HG03354 (cell line): ENCODE measurements around the gene LRRC32.

Experiments used
- ATAC-seq: cut with Tn5 transposase; IDR thresholded peaks from one replicate; pipeline ENCODE4 v1.9.1; 2021; ENCODE audit warnings: mild to moderate bottlenecking; ENCODE audit not compliant: unreplicated experiment, poor library complexity, severe bottlenecking

LRRC32 gene

GRCh38 chr11:76682684-76683083 lies 12.1 kb upstream of the LRRC32 start:
- no peak for ATAC-seq

DNA sequence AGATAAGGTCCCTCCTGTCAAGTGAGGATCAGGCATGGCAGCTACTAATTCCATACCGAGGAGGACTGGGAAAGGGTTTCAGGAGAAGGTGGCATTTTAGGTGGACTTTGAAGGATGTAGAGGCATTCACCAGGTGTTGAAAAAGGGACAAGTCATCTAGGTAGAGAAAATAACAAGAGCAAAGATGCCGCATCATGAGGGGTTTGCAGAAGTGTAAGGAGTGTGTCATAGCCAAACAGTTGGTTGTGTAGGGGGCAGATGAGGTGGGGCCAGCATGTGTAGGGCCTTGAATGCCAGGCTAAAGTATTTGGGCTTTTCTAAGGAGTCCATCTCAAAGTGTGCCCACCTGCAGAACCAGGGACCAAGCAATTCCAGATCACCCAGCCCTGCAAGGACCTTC lies 11.6 kb upstream of the LRRC32 start:
- ATAC-seq: no peak

GRCh38 chr11:76680518-76681425 lies 10.2 kb upstream of the LRRC32 start:
- no peak for ATAC-seq

GRCh38 chr11:76678321-76678720 lies 7.8 kb upstream of the LRRC32 start:
- ATAC-seq: no peak

DNA sequence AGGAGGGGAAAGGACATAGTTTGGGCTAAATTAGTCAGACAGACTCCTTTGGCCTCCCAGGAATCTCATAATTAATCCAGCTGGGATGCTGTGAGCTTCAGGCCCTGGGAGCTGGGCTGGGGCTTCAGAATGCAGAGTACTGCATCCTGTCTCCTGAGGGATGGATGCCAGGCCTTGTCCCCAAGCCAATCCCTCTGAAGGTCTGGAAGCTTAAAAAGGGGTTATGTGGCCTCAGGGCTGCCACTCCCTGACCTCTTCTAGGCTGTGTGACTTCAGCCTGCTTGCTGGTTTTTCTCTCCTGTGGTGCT lies 6.9 kb upstream of the LRRC32 start:
- ATAC-seq: no peak

GRCh38 chr11:76676636-76677457 lies 6.3 kb upstream of the LRRC32 start:
- no peak for ATAC-seq

- ATAC-seq: no peak
These were observed 4.2 kb upstream of the LRRC32 start for GRCh38 chr11:76674517-76675400.

DNA sequence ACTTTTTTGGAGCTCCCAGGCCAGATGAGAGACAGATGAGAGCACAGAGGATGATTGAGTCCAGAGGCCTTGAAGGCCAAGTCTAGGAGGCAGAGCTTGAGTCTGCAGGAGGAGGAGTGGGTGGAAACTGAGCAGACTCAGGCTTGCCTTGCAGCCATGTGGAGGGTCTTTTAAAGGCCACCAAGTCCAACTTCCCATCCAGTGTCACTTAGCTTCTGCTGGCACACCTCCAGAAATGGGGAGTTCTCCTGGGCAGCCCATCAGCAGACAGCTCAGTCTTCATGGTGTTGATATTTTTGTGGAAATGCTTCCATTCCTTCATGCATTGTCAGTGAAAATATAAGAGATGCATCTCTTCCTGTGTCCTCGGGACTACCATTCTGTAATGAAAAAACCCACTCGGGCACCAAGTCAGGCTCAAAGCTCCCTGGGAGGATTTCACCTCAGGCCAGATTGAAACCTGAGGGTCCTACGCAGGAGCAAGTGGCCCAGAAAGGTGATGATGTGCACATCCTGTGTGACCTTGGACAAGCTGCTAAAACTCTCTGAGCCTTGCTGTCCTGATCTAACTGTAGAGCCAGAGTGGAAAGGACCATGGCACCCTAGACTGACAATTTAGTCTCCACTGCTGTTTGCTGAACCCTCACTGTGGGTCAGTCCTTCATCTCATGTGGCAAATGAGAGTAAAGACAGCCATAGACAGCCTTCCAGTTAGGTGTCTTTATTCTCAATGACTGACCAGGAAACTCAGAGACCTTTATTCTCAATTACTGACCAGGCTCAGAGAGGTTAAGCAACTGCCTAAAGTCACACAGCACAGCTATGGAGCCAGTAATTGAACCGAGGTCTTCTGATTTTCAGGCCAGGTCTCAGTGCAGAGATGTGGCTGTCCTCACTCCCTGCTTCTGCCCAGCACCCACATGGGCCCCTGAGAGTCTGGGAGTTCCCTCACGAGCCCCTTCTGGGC lies 2.9 kb upstream of the LRRC32 start:
- ATAC-seq: peak; percentile 5

- peak; percentile 59 for ATAC-seq
These were observed 2.1 kb upstream of the LRRC32 start for GRCh38 chr11:76672431-76673175.

- no peak for ATAC-seq
These were observed 1.2 kb upstream of the LRRC32 start for GRCh38 chr11:76671626-76672309.

DNA sequence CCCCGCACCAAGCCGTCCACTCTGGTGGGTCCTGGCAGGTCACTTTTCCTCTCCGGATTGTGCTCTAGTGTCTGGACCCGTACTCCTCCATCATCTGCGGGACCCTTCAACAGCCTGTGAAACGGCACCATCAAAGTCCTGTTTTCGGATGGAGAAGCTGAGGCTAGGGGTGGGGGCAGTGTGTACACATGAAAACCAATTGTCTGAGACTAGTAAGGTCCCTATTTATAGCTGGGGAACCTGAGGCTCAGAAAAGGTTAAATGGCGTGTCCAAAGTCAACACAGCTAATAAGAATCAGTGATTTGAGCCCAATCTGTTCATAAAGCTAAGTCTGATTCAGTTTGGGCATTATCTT lies 668 bp upstream of the LRRC32 start:
- no peak for ATAC-seq

GRCh38 chr11:76669901-76670484 lies 554 bp downstream of the LRRC32 start:
- no peak for ATAC-seq

GRCh38 chr11:76668362-76669155 lies 2.0 kb downstream of the LRRC32 start:
- ATAC-seq: no peak

- ATAC-seq: no peak
These were observed 2.7 kb downstream of the LRRC32 start for GRCh38 chr11:76667856-76668255.

DNA sequence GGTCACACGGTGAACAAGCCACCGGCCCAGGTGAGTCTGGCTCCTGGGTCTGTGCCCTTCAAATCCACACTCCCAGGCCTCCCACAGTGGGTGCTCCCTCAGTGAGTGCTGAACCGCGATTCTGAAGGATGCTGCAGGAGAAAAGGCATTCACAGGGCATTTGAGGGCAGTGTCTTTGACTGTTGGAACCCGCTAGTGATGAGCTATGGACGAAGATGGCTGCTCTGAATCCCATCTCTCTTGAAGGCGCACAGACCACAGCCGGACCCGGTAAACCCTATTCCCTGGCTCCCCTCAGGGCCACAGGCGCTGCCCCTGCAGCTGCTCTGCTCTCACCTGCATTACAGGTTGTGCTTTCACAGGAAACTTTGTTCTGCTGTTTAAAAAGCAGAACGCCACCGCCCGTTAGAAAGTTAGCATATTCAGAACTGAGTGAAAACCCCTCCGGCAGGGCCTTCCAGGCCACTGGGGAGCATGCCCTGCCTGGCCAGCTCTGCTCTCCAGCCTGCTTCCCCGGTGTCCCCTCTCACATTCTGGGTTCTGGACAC lies 3.2 kb downstream of the LRRC32 start:
- no peak for ATAC-seq

GRCh38 chr11:76666830-76667229 lies 3.7 kb downstream of the LRRC32 start:
- ATAC-seq: no peak
